ENCODE results near the gene GPC3. TPM values are rescaled to one million over a fixed set of nuclear protein-coding genes. Genes with fewer than 3 reads are reported as not detected.

GPC3 gene
- total RNA-seq, 1 experiment from 2014 or later: not detected

DNA sequence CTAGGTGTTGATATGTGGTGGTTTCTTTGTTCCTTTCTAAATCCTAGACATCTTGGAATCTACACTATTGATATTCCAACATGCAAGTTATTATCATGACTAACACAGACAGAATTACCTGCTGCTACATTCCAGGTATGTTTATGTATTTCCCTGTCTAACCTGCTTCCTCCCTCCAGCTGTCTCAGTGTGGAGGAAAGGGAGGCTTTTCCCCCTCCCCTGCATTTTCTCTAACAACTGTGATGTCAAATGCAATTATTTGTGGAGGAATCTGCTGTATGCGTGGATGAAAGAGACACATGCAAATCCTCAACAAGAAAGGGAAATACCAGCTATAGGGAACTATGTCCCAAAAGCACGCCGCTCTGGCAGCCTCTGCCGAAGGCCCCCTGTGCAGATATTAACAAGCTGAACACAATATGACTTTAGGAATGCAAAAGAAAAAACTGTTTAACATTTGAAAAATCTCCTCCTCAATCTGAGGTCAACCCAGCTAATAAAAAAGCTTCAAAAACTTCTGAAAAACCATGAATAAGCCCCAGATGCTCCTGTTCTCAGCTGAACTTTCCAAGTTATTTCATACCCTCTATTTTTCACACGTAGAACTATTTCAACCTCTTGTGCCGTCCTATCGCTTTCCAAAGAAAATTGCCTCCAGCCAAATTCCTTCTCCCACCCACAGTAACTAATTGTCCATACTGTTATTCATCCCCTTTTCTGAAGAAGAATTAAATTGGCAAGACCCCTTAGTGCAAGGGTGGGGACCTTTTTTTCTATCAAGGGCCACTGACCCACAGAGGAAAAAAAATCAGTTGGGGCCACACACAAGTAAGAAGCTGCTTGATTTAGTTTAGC, 345.0 kb downstream of the GPC3 start:
- Histone ChIP-seq H3K9ac (ENCODE audit: low read length) (no peak overlapping the region), H3K4me2 (ENCODE audit: low read depth, low read length, poor library complexity, severe bottlenecking) (no peak overlapping the region), H3K4me3 (ENCODE audit: low read length) (no peak overlapping the region), H3K79me2 (ENCODE audit: low read length) (no peaks in the 10 kb centered on the region), H4K20me1 (ENCODE audit: insufficient read depth, low read depth, low read length) (no peaks in the 10 kb centered on the region), H3K27ac (ENCODE audit: low read length) (no peak overlapping the region), H3K27me3 (ENCODE audit: low read length) (no peaks in the 10 kb centered on the region), H3K4me1 (ENCODE audit: low read length) (no peaks in the 10 kb centered on the region), H2AFZ (ENCODE audit: low read length) (no peak overlapping the region), H3K36me3 (ENCODE audit: insufficient read depth, low read length) (no peaks in the 10 kb centered on the region), H3K9me2 (replicated peaks; ENCODE audit: insufficient read depth, low read length) (no peaks in the 10 kb centered on the region), H3K9me3 (ENCODE audit: low read length) (no peaks in the 10 kb centered on the region)
- no peak for DNase-seq

DNA sequence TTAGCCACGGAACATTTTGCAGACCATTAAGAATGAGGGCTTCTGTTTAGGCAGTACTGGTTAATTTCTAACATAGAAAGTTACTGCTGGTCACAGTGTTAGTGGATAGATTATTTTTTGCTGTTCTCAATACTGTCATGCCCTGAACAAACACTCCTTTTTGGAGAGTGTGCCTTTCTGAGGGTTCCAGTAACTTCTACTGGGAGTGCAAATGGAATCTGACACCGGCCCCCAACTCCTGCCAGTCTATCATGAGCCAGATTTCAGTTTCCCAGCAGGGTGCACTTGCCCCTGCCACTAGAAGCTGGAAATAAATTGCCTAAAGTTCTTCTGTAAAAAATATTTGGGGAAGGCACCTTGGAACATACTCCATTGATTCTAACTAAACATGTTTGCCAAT, 345.7 kb downstream of the GPC3 start:
- Histone ChIP-seq H3K9me2 (replicated peaks; ENCODE audit: insufficient read depth, low read length) (no peaks in the 10 kb centered on the region), H3K4me1 (ENCODE audit: low read length) (no peaks in the 10 kb centered on the region), H3K36me3 (ENCODE audit: insufficient read depth, low read length) (no peaks in the 10 kb centered on the region), H3K9ac (ENCODE audit: low read length) (no peak overlapping the region), H3K27ac (ENCODE audit: low read length) (no peak overlapping the region), H4K20me1 (ENCODE audit: insufficient read depth, low read depth, low read length) (no peaks in the 10 kb centered on the region), H3K9me3 (ENCODE audit: low read length) (no peaks in the 10 kb centered on the region), H3K4me2 (ENCODE audit: low read depth, low read length, poor library complexity, severe bottlenecking) (no peak overlapping the region), H3K79me2 (ENCODE audit: low read length) (no peaks in the 10 kb centered on the region), H3K4me3 (ENCODE audit: low read length) (no peak overlapping the region), H3K27me3 (ENCODE audit: low read length) (no peaks in the 10 kb centered on the region), H2AFZ (ENCODE audit: low read length) (no peak overlapping the region)
- no peak for DNase-seq

DNA sequence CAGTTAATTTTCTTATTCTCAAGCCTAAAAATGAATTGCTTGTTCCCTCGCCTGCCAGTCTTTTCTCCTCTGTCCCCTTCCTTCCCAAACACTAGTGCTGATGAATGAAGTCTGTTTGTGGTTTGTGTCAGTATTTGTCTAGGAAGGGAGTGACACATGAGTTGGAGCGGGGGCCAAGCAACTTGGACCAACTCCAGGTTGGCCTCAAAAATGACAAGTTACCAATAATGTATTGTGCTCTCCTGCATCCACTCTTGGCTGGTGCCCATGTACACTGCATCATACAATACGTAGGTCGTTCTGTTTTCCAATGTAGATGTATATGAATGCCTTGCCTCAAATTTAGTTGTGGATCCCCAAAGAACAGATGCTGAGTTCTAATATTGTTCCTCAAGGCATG, 347.1 kb downstream of the GPC3 start:
- Histone ChIP-seq H3K9me3 (ENCODE audit: low read length) (no peaks in the 10 kb centered on the region), H3K9me2 (replicated peaks; ENCODE audit: insufficient read depth, low read length) (no peaks in the 10 kb centered on the region), H3K79me2 (ENCODE audit: low read length) (no peaks in the 10 kb centered on the region), H3K4me1 (ENCODE audit: low read length) (no peaks in the 10 kb centered on the region), H3K9ac (ENCODE audit: low read length) (no peak overlapping the region), H3K27ac (ENCODE audit: low read length) (no peak overlapping the region), H2AFZ (ENCODE audit: low read length) (no peak overlapping the region), H3K4me3 (ENCODE audit: low read length) (no peak overlapping the region), H3K4me2 (ENCODE audit: low read depth, low read length, poor library complexity, severe bottlenecking) (no peak overlapping the region), H3K36me3 (ENCODE audit: insufficient read depth, low read length) (no peaks in the 10 kb centered on the region), H4K20me1 (ENCODE audit: insufficient read depth, low read depth, low read length) (no peaks in the 10 kb centered on the region), H3K27me3 (ENCODE audit: low read length) (no peaks in the 10 kb centered on the region)
- DNase-seq: no peak

- Histone ChIP-seq H3K27ac (ENCODE audit: low read length) (no peak overlapping the region), H3K4me3 (ENCODE audit: low read length) (no peak overlapping the region), H4K20me1 (ENCODE audit: insufficient read depth, low read depth, low read length) (no peaks in the 10 kb centered on the region), H3K4me1 (ENCODE audit: low read length) (no peaks in the 10 kb centered on the region), H2AFZ (ENCODE audit: low read length) (no peak overlapping the region), H3K4me2 (ENCODE audit: low read depth, low read length, poor library complexity, severe bottlenecking) (no peak overlapping the region), H3K9me3 (ENCODE audit: low read length) (no peaks in the 10 kb centered on the region), H3K36me3 (ENCODE audit: insufficient read depth, low read length) (no peaks in the 10 kb centered on the region), H3K9me2 (replicated peaks; ENCODE audit: insufficient read depth, low read length) (no peaks in the 10 kb centered on the region), H3K27me3 (ENCODE audit: low read length) (no peaks in the 10 kb centered on the region), H3K9ac (ENCODE audit: low read length) (no peak overlapping the region), H3K79me2 (ENCODE audit: low read length) (no peaks in the 10 kb centered on the region)
- no peak for DNase-seq
Measured at GRCh38 chrX:133637765-133638164, 347.6 kb downstream of the GPC3 start.

DNA sequence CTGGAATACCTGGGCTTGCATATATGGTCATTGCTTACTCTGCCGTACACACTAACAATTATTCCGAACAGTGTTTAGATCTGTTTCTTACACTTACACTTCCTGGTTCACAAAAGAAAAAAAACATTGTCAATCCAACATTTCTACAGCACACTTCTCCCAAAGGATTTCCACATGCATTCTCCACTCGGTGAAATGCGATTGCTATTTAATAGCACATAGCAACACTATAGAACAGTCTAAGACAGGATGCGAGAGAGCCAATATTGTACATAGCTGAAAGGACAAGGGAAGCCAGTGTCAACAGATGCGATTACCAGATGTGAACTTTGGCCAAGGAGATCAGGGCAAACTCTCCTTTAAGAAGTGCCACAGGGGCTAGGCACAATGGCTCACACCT, 349.4 kb downstream of the GPC3 start:
- Histone ChIP-seq H3K27ac (ENCODE audit: low read length) (no peak overlapping the region), H3K4me3 (ENCODE audit: low read length) (no peak overlapping the region), H3K36me3 (ENCODE audit: insufficient read depth, low read length) (no peaks in the 10 kb centered on the region), H3K9ac (ENCODE audit: low read length) (no peak overlapping the region), H4K20me1 (ENCODE audit: insufficient read depth, low read depth, low read length) (no peaks in the 10 kb centered on the region), H3K9me3 (ENCODE audit: low read length) (no peaks in the 10 kb centered on the region), H3K27me3 (ENCODE audit: low read length) (no peaks in the 10 kb centered on the region), H3K9me2 (replicated peaks; ENCODE audit: insufficient read depth, low read length) (no peaks in the 10 kb centered on the region), H3K79me2 (ENCODE audit: low read length) (no peaks in the 10 kb centered on the region), H2AFZ (ENCODE audit: low read length) (no peak overlapping the region), H3K4me1 (ENCODE audit: low read length) (no peaks in the 10 kb centered on the region), H3K4me2 (ENCODE audit: low read depth, low read length, poor library complexity, severe bottlenecking) (no peak overlapping the region)
- DNase-seq: no peak

DNA sequence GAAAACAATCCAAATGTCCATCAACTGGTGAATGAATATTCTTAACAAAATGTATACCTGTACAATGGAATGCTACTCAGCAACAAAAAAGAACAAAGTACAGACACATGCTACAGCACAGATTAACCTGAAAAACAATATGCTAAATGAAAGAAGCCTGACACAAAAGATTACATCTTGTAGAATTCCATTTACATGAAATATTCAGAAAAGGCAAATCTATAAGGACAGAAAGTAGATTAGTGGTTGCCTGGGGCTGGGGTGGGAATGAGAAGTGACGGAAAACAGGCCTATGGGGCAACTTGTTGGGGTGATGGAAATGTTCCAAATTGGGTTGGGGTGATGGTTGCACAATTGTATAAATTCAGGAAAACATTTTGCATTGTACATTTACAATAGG, 351.0 kb downstream of the GPC3 start:
- Histone ChIP-seq H2AFZ (ENCODE audit: low read length) (no peak overlapping the region), H4K20me1 (ENCODE audit: insufficient read depth, low read depth, low read length) (no peaks in the 10 kb centered on the region), H3K9me3 (ENCODE audit: low read length) (no peaks in the 10 kb centered on the region), H3K79me2 (ENCODE audit: low read length) (no peaks in the 10 kb centered on the region), H3K4me3 (ENCODE audit: low read length) (no peak overlapping the region), H3K27ac (ENCODE audit: low read length) (no peak overlapping the region), H3K9ac (ENCODE audit: low read length) (no peak overlapping the region), H3K4me1 (ENCODE audit: low read length) (no peaks in the 10 kb centered on the region), H3K27me3 (ENCODE audit: low read length) (no peaks in the 10 kb centered on the region), H3K36me3 (ENCODE audit: insufficient read depth, low read length) (no peaks in the 10 kb centered on the region), H3K4me2 (ENCODE audit: low read depth, low read length, poor library complexity, severe bottlenecking) (no peak overlapping the region), H3K9me2 (replicated peaks; ENCODE audit: insufficient read depth, low read length) (no peaks in the 10 kb centered on the region)
- DNase-seq: no peak

DNA sequence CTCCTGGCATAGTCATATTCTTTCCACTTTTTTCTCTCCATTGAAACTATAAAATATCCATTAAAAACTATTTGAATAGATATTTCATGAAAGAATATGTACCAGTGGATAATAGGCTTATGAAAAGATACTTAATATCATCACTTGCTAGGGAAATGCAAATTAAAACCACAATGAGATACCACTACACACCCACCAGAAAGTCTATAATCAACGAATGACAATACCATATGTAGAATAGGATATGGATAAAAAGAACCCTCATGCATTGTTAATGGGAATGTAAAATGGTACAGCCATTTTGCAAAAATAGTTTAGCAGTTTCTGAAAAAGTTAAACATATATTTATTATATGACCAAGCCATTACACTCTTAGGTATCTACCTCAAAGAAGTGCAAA, 351.4 kb downstream of the GPC3 start:
- Histone ChIP-seq H3K9ac (ENCODE audit: low read length) (no peak overlapping the region), H2AFZ (ENCODE audit: low read length) (no peak overlapping the region), H3K27me3 (ENCODE audit: low read length) (no peaks in the 10 kb centered on the region), H4K20me1 (ENCODE audit: insufficient read depth, low read depth, low read length) (no peaks in the 10 kb centered on the region), H3K9me3 (ENCODE audit: low read length) (no peaks in the 10 kb centered on the region), H3K36me3 (ENCODE audit: insufficient read depth, low read length) (no peaks in the 10 kb centered on the region), H3K4me1 (ENCODE audit: low read length) (no peaks in the 10 kb centered on the region), H3K27ac (ENCODE audit: low read length) (no peak overlapping the region), H3K4me3 (ENCODE audit: low read length) (no peak overlapping the region), H3K79me2 (ENCODE audit: low read length) (no peaks in the 10 kb centered on the region), H3K4me2 (ENCODE audit: low read depth, low read length, poor library complexity, severe bottlenecking) (no peak overlapping the region), H3K9me2 (replicated peaks; ENCODE audit: insufficient read depth, low read length) (no peaks in the 10 kb centered on the region)
- DNase-seq: no peak

DNA sequence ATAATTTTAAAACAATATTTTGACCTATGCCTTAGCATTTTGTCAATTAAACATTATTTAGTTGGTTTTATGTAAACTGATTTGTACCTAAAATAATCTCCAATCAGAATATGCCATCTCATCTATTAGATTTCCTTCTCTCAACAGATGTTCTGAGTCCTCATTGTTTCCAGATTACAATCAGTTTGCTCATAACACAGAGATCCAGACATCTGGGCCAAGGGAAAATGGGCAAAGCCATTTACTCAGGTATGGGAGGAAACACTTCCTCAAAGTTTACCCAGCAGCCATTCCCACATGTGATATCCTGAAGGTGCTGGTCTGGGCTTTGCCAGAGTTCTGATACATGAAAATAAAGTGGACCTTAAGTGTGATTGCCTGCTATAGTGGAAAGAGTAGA, 352.2 kb downstream of the GPC3 start:
- Histone ChIP-seq H3K79me2 (ENCODE audit: low read length) (no peaks in the 10 kb centered on the region), H3K4me1 (ENCODE audit: low read length) (no peaks in the 10 kb centered on the region), H4K20me1 (ENCODE audit: insufficient read depth, low read depth, low read length) (no peaks in the 10 kb centered on the region), H3K27me3 (ENCODE audit: low read length) (no peaks in the 10 kb centered on the region), H3K4me3 (ENCODE audit: low read length) (no peak overlapping the region), H3K27ac (ENCODE audit: low read length) (no peak overlapping the region), H3K36me3 (ENCODE audit: insufficient read depth, low read length) (no peaks in the 10 kb centered on the region), H3K4me2 (ENCODE audit: low read depth, low read length, poor library complexity, severe bottlenecking) (no peak overlapping the region), H3K9ac (ENCODE audit: low read length) (no peak overlapping the region), H2AFZ (ENCODE audit: low read length) (no peak overlapping the region), H3K9me2 (replicated peaks; ENCODE audit: insufficient read depth, low read length) (no peaks in the 10 kb centered on the region), H3K9me3 (ENCODE audit: low read length) (no peaks in the 10 kb centered on the region)
- no peak for DNase-seq
